Keratinocyte (primary cell): ENCODE measurements around the gene TMEM267. TPM values are rescaled to one million over a fixed set of nuclear protein-coding genes. Genes with fewer than 3 reads are reported as not detected.

Experiments used
- DNase-seq: peaks from one replicate; pipeline ENCODE4 v3.0.0-alpha.2; 2011; ENCODE audit warnings: low read depth, missing footprints, low spot score
- FAIRE-seq: peaks from 2 replicates; lab custom pipeline; 2011; peaks lifted over from hg19 to GRCh38; lab: Jason Lieb, UNC
- H2AFZ ChIP-seq: 2 replicates; pipeline ENCODE4 v1.6.0; 2012; ENCODE audit warnings: low read length, control low read depth, inconsistent platforms; ENCODE audit not compliant: control insufficient read depth
- H3K27ac ChIP-seq: 2 replicates; pipeline ENCODE4 v1.5.1; 2011; ENCODE audit warnings: low read length; ENCODE audit not compliant: control insufficient read depth, insufficient read depth
- H3K27me3 ChIP-seq: 3 replicates; pipeline ENCODE4 v1.6.0; 2011; ENCODE audit warnings: low read length; ENCODE audit not compliant: control insufficient read depth, insufficient read depth; ENCODE audit errors: extremely low read depth
- H3K36me3 ChIP-seq, 2 experiments: 2 replicates in 1 of 2; 3 replicates in 1 of 2; pipeline ENCODE4 v1.5.1; 2011; ENCODE audit warnings: low read length in 2 of 2, mild to moderate bottlenecking in 1 of 2; ENCODE audit not compliant: control insufficient read depth in 2 of 2, insufficient read depth in 2 of 2; ENCODE audit errors: extremely low read depth in 1 of 2
- H3K4me1 ChIP-seq: 3 replicates; pipeline ENCODE4 v1.5.1; 2011; ENCODE audit warnings: low read length; ENCODE audit not compliant: control insufficient read depth, insufficient read depth; ENCODE audit errors: extremely low read depth
- H3K4me2 ChIP-seq: 3 replicates; pipeline ENCODE4 v1.6.0; 2011; ENCODE audit warnings: low read depth, low read length; ENCODE audit not compliant: control insufficient read depth, insufficient read depth; ENCODE audit errors: extremely low read depth
- H3K4me3 ChIP-seq, 3 experiments: fragments of 200-600 bp in 1 of 3; sonication (generic) in 1 of 3; 2 replicates in 2 of 3; 3 replicates in 1 of 3; pipeline ENCODE4 v1.5.1; 2011 to 2016; ENCODE audit warnings: low read length in 3 of 3, mild to moderate bottlenecking in 3 of 3, control low read depth in 2 of 3, inconsistent platforms in 1 of 3, low read depth in 1 of 3, mixed read lengths in 1 of 3, mixed run types in 1 of 3, moderate library complexity in 1 of 3; ENCODE audit not compliant: control insufficient read depth in 2 of 3, insufficient read depth in 2 of 3; ENCODE audit errors: extremely low read depth in 1 of 3
- H3K79me2 ChIP-seq: 2 replicates; pipeline ENCODE4 v1.6.0; 2012; ENCODE audit warnings: low read length; ENCODE audit not compliant: control insufficient read depth, insufficient read depth
- H3K9ac ChIP-seq: 3 replicates; pipeline ENCODE4 v1.6.0; 2011; ENCODE audit warnings: low read length; ENCODE audit not compliant: control insufficient read depth, insufficient read depth; ENCODE audit errors: extremely low read depth
- H3K9me1 ChIP-seq: 3 replicates; pipeline ENCODE4 v1.6.0; 2011; ENCODE audit warnings: low read length; ENCODE audit not compliant: control insufficient read depth, insufficient read depth; ENCODE audit errors: extremely low read depth
- H3K9me3 ChIP-seq: 2 replicates; pipeline ENCODE4 v1.5.1; 2012; ENCODE audit warnings: low read depth, low read length; ENCODE audit not compliant: control insufficient read depth
- H4K20me1 ChIP-seq: 3 replicates; pipeline ENCODE4 v1.6.0; 2011; ENCODE audit warnings: low read length; ENCODE audit not compliant: control insufficient read depth, insufficient read depth; ENCODE audit errors: extremely low read depth
- CTCF ChIP-seq, 3 experiments: IDR thresholded peaks in 1 of 3; conservative IDR thresholded peaks in 1 of 3; optimal IDR thresholded peaks in 1 of 3; 2 replicates in 2 of 3; 3 replicates in 1 of 3; pipeline versions ENCODE3 to v1.5.1; 2011; ENCODE audit warnings: low read length in 3 of 3, mild to moderate bottlenecking in 3 of 3, moderate library complexity in 2 of 3, control low read depth in 1 of 3, inconsistent platforms in 1 of 3; ENCODE audit not compliant: insufficient read depth in 2 of 3; ENCODE audit errors: extremely low read depth in 1 of 3
- EZH2 ChIP-seq: IDR thresholded peaks from one replicate; pipeline ENCODE4 v1.6.1; 2012; ENCODE audit warnings: inconsistent platforms, mild to moderate bottlenecking, low read length, moderate library complexity
- dilution Hi-C: fragments of 300-500 bp; cut with MboI; formaldehyde crosslinking; loops from one replicate; pipeline ENCODE4 v1.7.0; 2020; ENCODE audit warnings: low sequenced_read_pairs; ENCODE audit not compliant: extremely low pct_ligation_motif_present
- polyA plus RNA-seq, 5 experiments: library from polyadenylated mRNA; depleted of rRNA in 3 of 5; stranded (reverse) in 3 of 5; stranded (forward) in 1 of 5; unstranded in 1 of 5; fragments of >200 nt; gene quantifications; 1 replicate in 1 of 5; 2 replicates in 3 of 5; 3 replicates in 1 of 5; pipeline versions ENCODE4 v1.2.1 to v1.2.3, GENCODE V29; 2011 to 2012; ENCODE audit warnings: missing spikeins in 2 of 5, low read depth in 1 of 5, low replicate concordance in 1 of 5

The TMEM267 gene
- polyA plus RNA-seq, 1 donor (not counting 4 experiments of a cell fraction or from before 2014, with no cell fraction given): 30.7 TPM

- no peak overlapping the region for H3K4me2 ChIP-seq
- H3K79me2 ChIP-seq: no peaks in the 10 kb centered on the region
- DNase-seq (no peak), FAIRE-seq (no peak)
- H3K36me3 ChIP-seq: no peaks in the 10 kb centered on the region
- TF ChIP-seq CTCF (optimal IDR thresholded peaks at IDR 0.05 in 1 of 3, IDR thresholded peaks at IDR 0.05 in 1 of 3, conservative IDR thresholded peaks at IDR 0.05 in 1 of 3; ENCODE audit: extremely low read depth in 1 of 3, insufficient read depth in 2 of 3, low read length in 3 of 3) (peak in 1 of 3 experiments; percentile 34), EZH2 (no peak)
- H3K27ac ChIP-seq: no peak overlapping the region
- no peaks in the 10 kb centered on the region for H3K9me1 ChIP-seq
- H2AFZ ChIP-seq: no peak overlapping the region
- no peak overlapping the region for H3K4me3 ChIP-seq
- peaks cover 10% of the 10 kb centered on the region for H3K4me1 ChIP-seq
- dilution Hi-C loops: no loop called here
- H3K27me3 ChIP-seq: no peaks in the 10 kb centered on the region
- H4K20me1 ChIP-seq: no peaks in the 10 kb centered on the region
- H3K9ac ChIP-seq: no peak overlapping the region
- no peaks in the 10 kb centered on the region for H3K9me3 ChIP-seq
Observed at GRCh38 chr5:43437062-43437660, 46.5 kb downstream of the TMEM267 start.

- Histone ChIP-seq H3K79me2 (no peaks in the 10 kb centered on the region), H2AFZ (no peak overlapping the region), H3K27ac (no peak overlapping the region), H3K4me1 (peaks cover 30% of the 10 kb centered on the region), H3K9ac (no peak overlapping the region), H3K27me3 (no peaks in the 10 kb centered on the region), H3K9me1 (no peaks in the 10 kb centered on the region), H3K9me3 (no peaks in the 10 kb centered on the region), H4K20me1 (no peaks in the 10 kb centered on the region), H3K36me3 (no peaks in the 10 kb centered on the region), H3K4me2 (no peak overlapping the region), H3K4me3 (no peak overlapping the region)
- FAIRE-seq (no peak), DNase-seq (no peak)
- dilution Hi-C loops: no loop called here
- no peak for TF ChIP-seq CTCF (optimal IDR thresholded peaks at IDR 0.05 in 1 of 3, IDR thresholded peaks at IDR 0.05 in 1 of 3, conservative IDR thresholded peaks at IDR 0.05 in 1 of 3; ENCODE audit: extremely low read depth in 1 of 3, insufficient read depth in 2 of 3, low read length in 3 of 3)
- TF ChIP-seq EZH2: no peak
Observed at GRCh38 chr5:43433382-43433781, 50.3 kb downstream of the TMEM267 start.
